A549 (cell line): ENCODE results near the gene LAMA2.

Experiments
- CTCF ChIP-seq: fragments of >200 bp; sonication (Bioruptor Twin); formaldehyde crosslinking; IDR thresholded peaks from 3 replicates; pipeline ENCODE4 v1.5.1; 2016
- EP300 ChIP-seq, 2 experiments: fragments of >200 bp; sonication (Bioruptor Twin); formaldehyde crosslinking; IDR thresholded peaks; 2 replicates in 1 of 2; 3 replicates in 1 of 2; pipeline ENCODE4 v1.6.1; 2016 to 2017
- FOSL2 ChIP-seq, 2 experiments: fragments of 450-650 bp in 1 of 2; fragments of >200 bp in 1 of 2; sonication (Bioruptor Twin) in 1 of 2; formaldehyde crosslinking; IDR thresholded peaks; 2 replicates each; pipeline versions ENCODE4 v1.5.0 to v1.6.1; 2016 to 2020; ENCODE audit warnings: mild to moderate bottlenecking in 1 of 2, moderate library complexity in 1 of 2
- GATA3 ChIP-seq: IDR thresholded peaks from 2 replicates; pipeline ENCODE4 v1.6.1; 2012; ENCODE audit warnings: borderline replicate concordance
- JUN ChIP-seq, 2 experiments: fragments of >200 bp; sonication (Bioruptor Twin); formaldehyde crosslinking; IDR thresholded peaks; 2 replicates in 1 of 2; 3 replicates in 1 of 2; pipeline ENCODE4 v1.6.1; 2016 to 2017
- JUNB ChIP-seq: fragments of >200 bp; sonication (Bioruptor Twin); formaldehyde crosslinking; IDR thresholded peaks from 2 replicates; pipeline ENCODE4 v1.6.1; 2016
- MAFK ChIP-seq: fragments of 450-650 bp; IDR thresholded peaks from 2 replicates; pipeline ENCODE4 v1.6.1; 2014; ENCODE audit not compliant: partially characterized antibody
- NFE2L2 ChIP-seq: fragments of 150-350 bp; conservative IDR thresholded peaks from 2 replicates; pipeline ENCODE4 v1.6.1; 2014; ENCODE audit warnings: low read length
- POLR2A ChIP-seq: IDR thresholded peaks from 2 replicates; pipeline ENCODE4 v1.6.1; 2012; ENCODE audit warnings: mild to moderate bottlenecking, low read length
- RAD21 ChIP-seq, 2 experiments: fragments of >200 bp in 1 of 2; sonication (Bioruptor Twin) in 1 of 2; formaldehyde crosslinking in 1 of 2; IDR thresholded peaks in 1 of 2; conservative IDR thresholded peaks in 1 of 2; 2 replicates in 1 of 2; 3 replicates in 1 of 2; pipeline ENCODE4 v1.6.1; 2012 to 2018; ENCODE audit warnings: inconsistent platforms in 1 of 2
- RCOR1 ChIP-seq: fragments of 150-350 bp; IDR thresholded peaks from 2 replicates; pipeline ENCODE4 v1.6.1; 2014; ENCODE audit warnings: antibody characterized with exemption, low read length, low read depth
- REST ChIP-seq: fragments of 200-600 bp; sonication (generic); IDR thresholded peaks from 2 replicates; pipeline ENCODE4 v1.6.1; 2016; ENCODE audit warnings: antibody characterized with exemption, mild to moderate bottlenecking, moderate library complexity
- SREBF2 ChIP-seq: fragments of 450-650 bp; IDR thresholded peaks from 2 replicates; pipeline ENCODE4 v1.6.1; 2014; ENCODE audit warnings: mild to moderate bottlenecking, moderate library complexity

GRCh38 chr6:129102741-129103140 lies 219.8 kb downstream of the LAMA2 start:
- TF ChIP-seq JUN (IDR thresholded peaks at IDR 0.05) (no peak), RAD21 (conservative IDR thresholded peaks at IDR 0.05 in 1 of 2, IDR thresholded peaks at IDR 0.05 in 1 of 2) (no peak), CTCF (no peak), JUNB (no peak), POLR2A (no peak), GATA3 (no peak), FOSL2 (IDR thresholded peaks at IDR 0.05) (no peak), FOSL2 (CRISPR knock-in tag; IDR thresholded peaks at IDR 0.05) (no peak), NFE2L2 (no peak), EP300 (IDR thresholded peaks at IDR 0.05) (no peak), REST (no peak), RCOR1 (no peak), MAFK (no peak), SREBF2 (no peak)
